Activated CD4-positive, alpha-beta memory T cell treated with anti-CD3 and anti-CD28 coated beads for 36 hours (primary cell): Measurements from ENCODE around the gene SSTR3. TPM values are rescaled to one million over a fixed set of nuclear protein-coding genes. Genes with fewer than 3 reads are reported as not detected.

Source experiments
- CTCF ChIA-PET: fragments of 350-600 bp; sonication (Branson Sonifier 250); formaldehyde crosslinking; loops from one replicate; lab custom pipeline; 2021; ENCODE audit warnings: antibody characterized with exemption, inconsistent platforms; lab: Charles Lee
- POLR2A ChIA-PET: fragments of 350-600 bp; sonication (Branson Sonifier 250); formaldehyde crosslinking; loops from one replicate; lab custom pipeline; 2021; ENCODE audit warnings: antibody characterized with exemption; lab: Charles Lee
- DNase-seq: peaks from one replicate; pipeline ENCODE4 v3.0.0-alpha.2; 2020
- H3K27ac Mint-ChIP-seq: one replicate; pipeline ENCODE4 v1.8.0; 2021; ENCODE audit warnings: mixed read lengths
- H3K27me3 Mint-ChIP-seq: one replicate; pipeline ENCODE4 v1.8.0; 2021; ENCODE audit warnings: mixed read lengths
- H3K36me3 Mint-ChIP-seq: one replicate; pipeline ENCODE4 v1.8.0; 2021; ENCODE audit warnings: mixed read lengths
- H3K4me1 Mint-ChIP-seq: one replicate; pipeline ENCODE4 v1.8.0; 2021; ENCODE audit warnings: low read depth, mixed read lengths
- H3K4me3 Mint-ChIP-seq: one replicate; pipeline ENCODE4 v1.8.0; 2021; ENCODE audit warnings: mild to moderate bottlenecking, mixed read lengths
- H3K9me3 Mint-ChIP-seq: one replicate; pipeline ENCODE4 v1.8.0; 2021; ENCODE audit warnings: mixed read lengths
- intact Hi-C: fragments of 100-400 bp; cut with micrococcal nuclease; formaldehyde crosslinking; loops from one replicate; pipeline ENCODE4 v1.15.1; 2023
- total RNA-seq, 2 experiments: library from RNA; stranded (reverse); gene quantifications; one replicate each; pipeline ENCODE4 v1.2.3, GENCODE V29; 2021

Gene SSTR3
- total RNA-seq, 2 experiments from 2014 or later, result 8.5 to 9.3 TPM

DNA sequence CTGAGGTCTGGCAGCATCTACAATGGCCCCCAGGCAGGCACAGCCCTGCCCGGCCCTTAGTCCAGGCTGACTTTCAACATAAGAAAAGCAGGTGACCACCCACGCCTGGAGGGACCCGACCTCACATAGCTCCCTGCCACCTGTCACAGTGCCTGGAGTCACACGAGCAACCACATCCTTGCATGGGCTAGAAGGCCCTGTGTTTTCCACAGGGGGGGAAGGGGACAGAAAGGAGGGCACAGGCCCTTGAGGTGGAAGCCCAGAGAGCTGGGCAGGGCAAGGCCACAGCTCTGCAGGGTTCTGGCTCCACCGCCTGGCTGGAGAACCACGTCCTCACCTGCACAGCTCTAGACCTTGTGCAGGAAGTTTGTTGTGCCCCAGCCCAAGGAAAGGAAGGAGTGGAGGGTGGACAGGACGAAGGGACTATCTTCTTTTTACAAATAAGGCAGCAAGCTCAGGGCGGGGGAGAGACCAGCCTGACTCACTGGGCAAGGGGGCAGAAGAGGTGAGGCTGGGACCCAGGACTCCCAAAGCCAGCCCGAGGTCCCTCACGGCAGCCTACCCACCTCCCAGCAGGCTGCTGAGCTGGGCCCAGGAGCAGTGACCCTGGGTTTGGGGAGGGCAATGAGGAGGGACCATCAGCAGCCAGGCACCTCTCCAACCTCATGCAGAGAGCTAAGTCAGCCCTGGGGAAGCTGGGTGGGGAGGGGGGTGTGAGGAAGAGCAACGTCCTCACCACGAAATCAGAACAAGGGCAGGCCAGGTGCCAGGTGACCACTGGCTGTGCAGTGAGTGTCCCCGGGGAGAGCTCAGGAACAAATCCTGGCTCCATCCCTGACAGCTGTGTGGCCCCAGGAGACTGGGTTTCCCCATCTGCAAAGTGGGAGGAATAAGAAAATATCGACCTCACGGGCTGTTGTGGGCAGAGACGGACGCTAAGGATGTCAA is 28.6 kb downstream of the SSTR3 start:
- intact Hi-C loops, result no loop called here
- CTCF ChIA-PET, result interaction anchor here (1.0 to 1.2 kb wide), 2 partner anchors 14 to 17 kb away, joined by 4 to 5 read pairs; no protein-coding TSS in a partner anchor
- Mint-ChIP-seq H3K36me3 (no peaks in the 10 kb centered on the region), H3K9me3 (no peaks in the 10 kb centered on the region), H3K4me1 (peaks cover 32% of the 10 kb centered on the region), H3K27me3 (no peaks in the 10 kb centered on the region), H3K27ac (no peak overlapping the region), H3K4me3 (no peak overlapping the region)
- no peak for DNase-seq
- POLR2A ChIA-PET, result no interaction called here

DNA sequence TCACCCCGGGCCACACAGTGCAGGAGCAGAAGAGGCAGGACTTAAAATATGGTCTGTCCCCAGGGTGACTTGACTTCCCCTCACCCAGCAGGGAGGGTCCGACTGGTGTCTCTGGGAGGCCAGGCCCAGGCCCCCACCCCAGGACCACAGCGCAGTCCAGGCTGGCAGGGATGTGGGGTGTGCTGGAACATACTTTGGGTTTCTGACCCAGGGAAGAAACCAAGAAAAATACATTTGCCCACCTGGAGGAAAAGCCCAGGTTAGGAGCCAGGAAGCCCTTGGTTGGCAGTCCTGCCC is 29.4 kb downstream of the SSTR3 start:
- Mint-ChIP-seq H3K9me3 (no peaks in the 10 kb centered on the region), H3K4me3 (no peak overlapping the region), H3K27ac (no peak overlapping the region), H3K4me1 (peaks cover 27% of the 10 kb centered on the region), H3K36me3 (no peaks in the 10 kb centered on the region), H3K27me3 (no peaks in the 10 kb centered on the region)
- CTCF ChIA-PET, result interaction anchor here (1.2 kb wide), 1 partner anchor 15 kb away, joined by 4 read pairs; no protein-coding TSS in a partner anchor
- DNase-seq, result no peak
- POLR2A ChIA-PET, result no interaction called here
- intact Hi-C loops, result no loop called here

DNA sequence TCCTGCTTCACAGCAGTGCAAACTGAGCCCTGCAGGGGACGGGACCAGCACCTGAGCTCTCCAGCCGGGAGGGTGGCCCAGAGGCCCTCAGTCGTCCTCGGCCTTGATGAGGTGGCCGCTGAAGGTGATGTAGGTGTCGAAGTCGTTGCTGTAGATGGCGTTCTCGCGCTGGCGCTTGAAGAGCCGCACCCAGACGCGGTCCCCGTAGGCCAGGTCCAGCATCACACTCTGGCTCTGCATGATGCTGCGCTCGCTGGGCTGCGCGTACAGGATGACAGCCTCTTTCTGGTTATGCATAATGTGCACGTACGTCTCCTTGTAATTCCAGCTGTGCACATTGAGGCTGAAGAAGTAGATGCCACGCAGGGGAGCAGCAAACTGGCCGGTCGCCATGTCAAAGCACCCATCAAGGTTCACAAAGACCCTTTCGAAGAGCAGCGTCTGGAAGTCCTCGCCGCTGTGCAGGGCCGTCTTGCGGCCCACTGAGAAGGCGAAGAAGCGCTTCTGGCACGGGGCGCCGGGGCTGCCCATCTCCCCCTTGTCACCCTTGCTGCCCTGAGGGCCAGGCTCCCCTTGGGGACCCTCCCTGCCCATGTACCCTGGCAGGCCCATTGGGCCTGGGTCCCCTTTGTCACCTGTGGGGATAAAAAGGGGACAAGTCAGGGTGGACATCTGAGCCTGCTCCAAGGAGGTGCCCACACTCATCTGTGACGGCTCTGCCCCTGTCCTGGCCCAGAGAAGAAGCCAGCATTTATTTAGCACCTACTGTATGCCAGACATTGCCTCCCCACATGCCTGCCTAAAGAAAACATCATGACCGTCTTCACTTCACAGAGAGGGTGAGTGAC is 30.0 kb downstream of the SSTR3 start:
- intact Hi-C loops, result no loop called here
- POLR2A ChIA-PET, result no interaction called here
- peaks cover 22% of the 10 kb centered on the region for H3K4me1 Mint-ChIP-seq
- H3K36me3 Mint-ChIP-seq, result no peaks in the 10 kb centered on the region
- no peak overlapping the region for H3K27ac Mint-ChIP-seq
- no peaks in the 10 kb centered on the region for H3K27me3 Mint-ChIP-seq
- CTCF ChIA-PET, result no interaction called here
- H3K4me3 Mint-ChIP-seq, result no peak overlapping the region
- no peak for DNase-seq
- no peaks in the 10 kb centered on the region for H3K9me3 Mint-ChIP-seq

DNA sequence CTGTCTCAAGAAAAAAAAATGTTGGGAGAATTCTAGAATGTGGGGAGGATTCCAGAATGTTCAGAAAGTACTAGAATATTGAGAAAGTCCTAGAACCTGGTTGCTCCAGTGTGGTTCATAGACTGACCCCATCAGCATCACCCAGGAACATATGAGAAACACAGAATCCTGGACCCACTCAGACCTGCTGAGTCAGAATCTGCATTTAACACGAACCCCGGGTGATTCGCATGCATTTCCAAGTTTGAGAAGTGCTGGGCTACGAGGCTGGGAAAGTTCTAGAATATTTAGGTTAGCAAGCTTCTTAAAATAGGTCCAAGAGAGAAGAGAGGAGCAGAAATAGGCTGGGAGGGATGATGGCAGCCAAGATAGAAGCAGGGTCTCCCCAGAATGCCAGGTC is 30.6 kb downstream of the SSTR3 start:
- no peak for DNase-seq
- H3K4me3 Mint-ChIP-seq, result no peak overlapping the region
- POLR2A ChIA-PET, result no interaction called here

DNA sequence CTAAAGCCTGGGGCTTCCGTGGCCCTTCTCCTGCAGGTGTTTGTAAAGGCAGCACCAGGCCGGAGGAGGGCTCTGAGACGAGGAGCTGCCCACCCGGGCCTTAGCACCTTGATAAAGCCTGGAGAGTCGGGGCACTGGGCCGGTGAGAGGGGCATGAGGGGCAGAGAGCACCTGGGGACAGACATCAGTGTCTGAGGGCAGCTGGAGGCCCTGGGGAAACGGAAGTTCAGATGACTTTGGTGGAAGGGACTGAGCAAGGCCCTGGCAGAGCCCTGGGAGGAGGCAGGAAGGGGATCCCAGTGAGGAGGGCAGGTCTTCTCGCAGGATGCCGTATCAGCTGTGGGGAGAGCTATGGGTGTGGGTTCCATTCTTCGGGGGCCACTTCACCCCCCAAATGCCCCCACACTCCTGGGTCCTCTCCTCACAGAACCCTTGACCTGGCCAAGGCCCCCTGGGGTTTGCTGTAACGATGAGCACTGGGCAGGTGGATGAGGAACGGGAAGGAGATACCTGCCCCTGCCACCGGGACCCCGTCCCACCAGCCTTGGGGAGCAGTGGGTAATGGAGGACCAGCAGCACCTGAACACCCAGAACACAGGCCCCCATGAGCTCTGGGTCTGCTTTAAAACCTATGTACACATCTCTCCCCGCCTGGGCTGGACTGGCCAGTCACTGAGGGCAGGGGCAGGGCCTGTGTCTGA is 31.6 kb downstream of the SSTR3 start:
- no peak for DNase-seq
- Mint-ChIP-seq H3K36me3 (no peaks in the 10 kb centered on the region), H3K27ac (no peak overlapping the region), H3K4me3 (no peak overlapping the region), H3K27me3 (peaks cover 3% of the 10 kb centered on the region), H3K4me1 (peaks cover 11% of the 10 kb centered on the region), H3K9me3 (no peaks in the 10 kb centered on the region)
- POLR2A ChIA-PET, result no interaction called here
- intact Hi-C loops, result no loop called here
- CTCF ChIA-PET, result interaction anchor here (0.5 to 0.6 kb wide), 2 partner anchors 79 to 101 kb away, joined by 3 read pairs; no protein-coding TSS in a partner anchor

More for the DNA sequence above, 30.6 kb downstream of the SSTR3 start:
- H3K27me3 Mint-ChIP-seq, result no peaks in the 10 kb centered on the region
- no peak overlapping the region for H3K27ac Mint-ChIP-seq
- peaks cover 18% of the 10 kb centered on the region for H3K4me1 Mint-ChIP-seq
- H3K36me3 Mint-ChIP-seq, result no peaks in the 10 kb centered on the region
- intact Hi-C loops, result no loop called here
- CTCF ChIA-PET, result no interaction called here
- H3K9me3 Mint-ChIP-seq, result no peaks in the 10 kb centered on the region

DNA sequence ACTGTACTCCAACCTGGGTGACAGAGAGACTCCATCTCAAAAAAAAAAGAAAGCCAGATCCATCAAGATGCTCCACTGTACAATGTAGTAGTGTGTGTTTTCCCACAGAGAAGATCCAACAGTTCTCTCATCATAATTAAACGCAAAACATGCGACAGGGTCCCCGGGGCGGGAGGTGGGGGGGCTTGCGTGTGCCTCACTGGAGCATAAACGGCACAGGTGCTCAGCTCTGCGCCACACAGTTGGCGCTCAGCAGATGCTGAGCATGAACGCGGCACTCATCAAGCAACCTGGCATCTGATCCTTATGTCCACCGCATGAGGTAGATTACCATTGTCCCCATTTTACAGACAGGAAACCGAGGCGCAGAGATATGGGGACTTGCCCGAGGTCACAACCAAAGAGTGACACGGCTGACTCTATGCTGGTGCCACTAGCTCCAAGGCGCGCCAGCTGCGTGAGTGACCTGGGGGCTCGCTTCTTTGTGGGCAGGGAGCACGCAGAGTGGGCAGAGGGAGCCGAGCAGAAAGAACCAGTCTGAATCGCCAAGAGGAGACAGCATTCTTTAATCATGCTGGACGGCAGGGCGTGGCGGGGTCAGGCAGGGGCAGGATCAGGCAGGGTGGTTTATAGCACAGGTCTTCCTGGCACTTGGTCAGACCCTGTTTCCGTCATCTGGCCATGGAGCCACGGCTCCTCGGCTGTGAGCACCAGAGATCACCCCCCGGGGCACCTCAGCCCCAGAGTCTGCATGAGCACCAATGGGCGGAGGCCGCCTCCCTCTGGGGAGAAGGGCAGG is 32.5 kb downstream of the SSTR3 start:
- peaks cover 11% of the 10 kb centered on the region for H3K4me1 Mint-ChIP-seq
- H3K4me3 Mint-ChIP-seq, result no peak overlapping the region
- no peak overlapping the region for H3K27ac Mint-ChIP-seq
- ChIA-PET CTCF (no interaction called here), POLR2A (no interaction called here)
- intact Hi-C loops, result no loop called here
- DNase-seq, result no peak
- H3K9me3 Mint-ChIP-seq, result no peaks in the 10 kb centered on the region
- no peaks in the 10 kb centered on the region for H3K36me3 Mint-ChIP-seq
- peaks cover 3% of the 10 kb centered on the region for H3K27me3 Mint-ChIP-seq

DNA sequence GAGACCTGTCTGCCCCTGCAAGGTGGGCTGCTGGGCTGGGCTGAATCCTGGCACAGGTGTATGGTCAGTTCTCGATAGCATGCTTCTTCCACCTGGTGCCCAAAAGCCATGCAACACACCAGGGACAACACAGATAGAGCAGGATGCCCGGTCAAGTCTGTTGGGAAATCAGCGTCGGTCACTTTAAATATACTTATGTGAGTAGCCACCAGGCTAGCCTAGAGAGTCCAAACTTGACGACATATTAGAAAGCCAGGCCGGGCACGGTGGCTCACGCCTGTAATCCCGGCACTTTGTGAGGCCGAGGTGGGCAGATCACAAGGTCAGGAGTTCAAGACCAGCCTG is 33.2 kb downstream of the SSTR3 start:
- Mint-ChIP-seq H3K9me3 (no peaks in the 10 kb centered on the region), H3K4me3 (no peak overlapping the region), H3K27ac (no peak overlapping the region), H3K27me3 (peaks cover 3% of the 10 kb centered on the region), H3K4me1 (peaks cover 9% of the 10 kb centered on the region), H3K36me3 (no peaks in the 10 kb centered on the region)
- ChIA-PET POLR2A (no interaction called here), CTCF (no interaction called here)
- intact Hi-C loops, result no loop called here
- DNase-seq, result no peak

DNA sequence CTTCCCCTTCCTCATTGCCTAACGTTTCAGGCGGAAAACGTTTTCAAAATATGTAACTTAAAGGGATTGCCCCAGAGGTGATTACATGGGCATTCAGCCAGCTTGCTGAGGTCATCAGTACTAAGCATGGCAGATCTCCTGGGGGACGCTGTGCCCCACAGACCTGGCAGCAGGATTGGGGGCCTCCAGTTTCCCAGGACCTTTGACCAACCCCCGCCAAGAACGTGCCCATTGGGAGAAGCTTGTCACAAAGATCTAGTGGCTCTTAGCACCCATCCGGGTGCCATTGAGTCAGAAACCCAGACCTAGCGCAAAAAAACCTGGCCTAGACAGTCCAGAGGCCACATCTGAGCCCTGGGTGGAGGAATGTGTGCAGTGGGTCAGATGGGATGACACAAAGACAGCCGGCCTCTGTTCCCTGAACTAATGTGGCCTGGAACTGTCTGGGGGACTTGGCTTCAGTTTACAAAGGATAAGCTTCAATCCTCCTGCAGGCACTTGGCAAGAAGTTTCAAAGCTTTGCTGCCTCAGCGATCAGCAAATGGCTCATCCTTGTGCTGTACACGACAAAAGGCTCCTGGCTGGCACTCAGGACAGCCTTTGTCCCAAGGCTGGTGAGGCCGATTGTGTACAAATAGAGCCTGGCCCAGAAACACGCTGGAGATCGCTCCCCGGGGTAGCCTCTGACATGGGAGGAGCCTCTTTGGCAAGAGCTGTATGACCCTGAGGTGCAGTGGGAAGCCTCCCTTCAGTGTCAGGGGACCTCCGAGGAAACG is 33.7 kb downstream of the SSTR3 start:
- no peak for DNase-seq
- POLR2A ChIA-PET, result interaction anchor here (0.6 kb wide), 1 partner anchor 58 kb away, joined by 3 read pairs; no protein-coding TSS in a partner anchor
- Mint-ChIP-seq H3K4me1 (peaks cover 7% of the 10 kb centered on the region), H3K4me3 (no peak overlapping the region), H3K27me3 (peaks cover 3% of the 10 kb centered on the region), H3K9me3 (no peaks in the 10 kb centered on the region), H3K27ac (no peak overlapping the region), H3K36me3 (no peaks in the 10 kb centered on the region)
- CTCF ChIA-PET, result interaction anchor here (1.5 kb wide), 1 partner anchor 12 kb away, joined by 5 read pairs; no protein-coding TSS in a partner anchor
- intact Hi-C loops, result no loop called here

DNA sequence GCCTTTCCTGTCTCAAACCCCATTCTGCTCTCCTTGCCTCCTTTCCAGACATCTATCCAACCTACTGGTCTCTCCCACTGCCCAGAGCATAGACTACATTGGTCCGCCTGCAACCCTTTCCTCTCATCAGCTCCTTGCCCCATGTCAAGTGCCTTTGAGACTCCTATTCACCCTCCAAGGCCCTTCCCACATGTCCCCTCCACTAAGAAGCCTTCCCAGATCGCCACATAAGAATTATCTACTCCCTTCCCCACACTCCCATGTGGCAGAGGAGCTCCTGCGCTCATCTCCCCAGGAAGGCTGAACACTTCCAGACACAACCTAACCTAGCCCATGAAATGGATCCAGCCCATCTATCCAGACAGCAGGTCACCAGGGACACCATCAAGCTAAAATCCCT is 34.5 kb downstream of the SSTR3 start:
- POLR2A ChIA-PET, result interaction anchor here (0.6 kb wide), 1 partner anchor 57 kb away, joined by 3 read pairs; no protein-coding TSS in a partner anchor
- H3K27ac Mint-ChIP-seq, result no peak overlapping the region
- DNase-seq, result no peak
- no peaks in the 10 kb centered on the region for H3K9me3 Mint-ChIP-seq
- H3K27me3 Mint-ChIP-seq, result peaks cover 3% of the 10 kb centered on the region
- peaks cover 4% of the 10 kb centered on the region for H3K4me1 Mint-ChIP-seq
- no peaks in the 10 kb centered on the region for H3K36me3 Mint-ChIP-seq
- no peak overlapping the region for H3K4me3 Mint-ChIP-seq
- CTCF ChIA-PET, result interaction anchor here (1.5 kb wide), 1 partner anchor 11 kb away, joined by 5 read pairs; no protein-coding TSS in a partner anchor
- intact Hi-C loops, result no loop called here

DNA sequence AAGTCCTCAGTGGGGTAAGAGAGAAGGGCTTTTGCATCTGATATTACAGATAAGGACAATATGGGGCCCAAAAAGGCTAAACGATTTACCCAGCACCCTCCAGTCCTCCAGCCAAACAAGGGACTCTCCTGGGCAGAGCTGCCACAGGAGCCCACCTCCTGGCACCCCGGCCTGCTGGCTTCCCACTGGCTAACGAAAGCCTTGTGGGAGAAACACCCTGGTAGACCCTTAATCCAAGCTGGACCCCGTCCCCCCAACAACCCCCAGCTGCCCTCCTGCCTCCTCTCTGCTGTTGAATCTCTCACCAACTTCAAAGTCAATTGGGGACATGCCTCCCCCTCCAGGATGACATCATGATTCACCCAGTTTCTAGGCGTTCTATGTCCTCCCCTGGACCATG is 35.1 kb downstream of the SSTR3 start:
- H3K27me3 Mint-ChIP-seq, result peaks cover 3% of the 10 kb centered on the region
- H3K27ac Mint-ChIP-seq, result no peak overlapping the region
- peaks cover 4% of the 10 kb centered on the region for H3K4me1 Mint-ChIP-seq
- intact Hi-C loops, result no loop called here
- ChIA-PET POLR2A (no interaction called here), CTCF (interaction anchor here (1.5 kb wide), 1 partner anchor 11 kb away, joined by 5 read pairs; no protein-coding TSS in a partner anchor)
- no peak for DNase-seq
- no peaks in the 10 kb centered on the region for H3K9me3 Mint-ChIP-seq
- H3K4me3 Mint-ChIP-seq, result no peak overlapping the region
- no peaks in the 10 kb centered on the region for H3K36me3 Mint-ChIP-seq
